ENCODE data around the gene PRR7.

PRR7 gene

GRCh38 chr5:177448244-177448950 is 1.8 kb downstream of the PRR7 start:
- no peak for DNase-seq (ENCODE audit: extremely low spot score, insufficient read length, low read depth)
- peak; percentile 51 for FAIRE-seq

GRCh38 chr5:177449140-177450061 is 2.8 kb downstream of the PRR7 start:
- DNase-seq (ENCODE audit: extremely low spot score, insufficient read length, low read depth) (no peak), FAIRE-seq (no peak)

- FAIRE-seq (no peak), DNase-seq (ENCODE audit: extremely low spot score, insufficient read length, low read depth) (no peak)
Observed at GRCh38 chr5:177450667-177451424, 4.2 kb downstream of the PRR7 start.

- DNase-seq (ENCODE audit: extremely low spot score, insufficient read length, low read depth) (no peak), FAIRE-seq (no peak)
Observed at GRCh38 chr5:177452688-177453638, 6.3 kb downstream of the PRR7 start.

- FAIRE-seq (peak; percentile 66), DNase-seq (ENCODE audit: extremely low spot score, insufficient read length, low read depth) (no peak)
Observed at GRCh38 chr5:177453852-177454396, 7.3 kb downstream of the PRR7 start.

GRCh38 chr5:177454397-177455035 is 7.9 kb downstream of the PRR7 start:
- peak; percentile 95 for DNase-seq (ENCODE audit: extremely low spot score, insufficient read length, low read depth)
- FAIRE-seq = peak; percentile 93

- peak; percentile 83 for FAIRE-seq
- peak; percentile 73 for DNase-seq (ENCODE audit: extremely low spot score, insufficient read length, low read depth)
Observed at GRCh38 chr5:177455036-177455660, 8.5 kb downstream of the PRR7 start.

- DNase-seq (ENCODE audit: extremely low spot score, insufficient read length, low read depth) = peak; percentile 85
- peak; percentile 94 for FAIRE-seq
Observed at GRCh38 chr5:177455661-177456590, 9.3 kb downstream of the PRR7 start.

GRCh38 chr5:177456591-177456964 is 10.0 kb downstream of the PRR7 start:
- DNase-seq (ENCODE audit: extremely low spot score, insufficient read length, low read depth) (no peak), FAIRE-seq (no peak)

GRCh38 chr5:177456976-177457851 is 10.6 kb downstream of the PRR7 start:
- DNase-seq (ENCODE audit: extremely low spot score, insufficient read length, low read depth) (peak; percentile 85), FAIRE-seq (peak; percentile 99)

GRCh38 chr5:177457852-177458681 is 11.5 kb downstream of the PRR7 start:
- DNase-seq (ENCODE audit: extremely low spot score, insufficient read length, low read depth) = no peak
- FAIRE-seq = no peak

GRCh38 chr5:177458912-177459350 is 12.3 kb downstream of the PRR7 start:
- FAIRE-seq (no peak), DNase-seq (ENCODE audit: extremely low spot score, insufficient read length, low read depth) (no peak)

GRCh38 chr5:177459357-177459756 is 12.7 kb downstream of the PRR7 start:
- DNase-seq (ENCODE audit: extremely low spot score, insufficient read length, low read depth) (no peak), FAIRE-seq (no peak)

GRCh38 chr5:177459819-177460628 is 13.4 kb downstream of the PRR7 start:
- DNase-seq (ENCODE audit: extremely low spot score, insufficient read length, low read depth) (no peak), FAIRE-seq (no peak)

All from GM18507 (cell line).